ENCODE results near the gene HCN2. TPM values are rescaled to one million over a fixed set of nuclear protein-coding genes. Genes with fewer than 3 reads are reported as not detected.
A peak's percentile ranks its signal among the peaks of the same experiment; 100 is the strongest.

The HCN2 gene
- total and polyA plus RNA-seq, 2 of the 8 experiments (the other 6 are each of a cell fraction or from before 2014, with no cell fraction given) = 1.0 to 4.0 TPM

- 96% methylated on average over 39 of the region's 40 CpGs; no CpG with 5 or more reads in 1 of the 2 experiments for WGBS, 2 experiments (ENCODE audit: extremely low coverage in 1 of 2, insufficient coverage in 1 of 2, insufficient read length in 1 of 2, insufficient replicate concordance in 2 of 2, low coverage in 1 of 2, low lambda C conversion rate in 2 of 2, missing lambda C conversion rate in 1 of 2)
- Histone ChIP-seq H3K4me1 (replicated peaks in 1 of 4; ENCODE audit: control insufficient read depth in 3 of 4, insufficient read depth in 4 of 4, low read length in 3 of 4) (peaks cover 0 to 8% (median 5%) of the 10 kb centered on the region in 4 experiments; a peak in 4 of 7 replicates), H2BK12ac (ENCODE audit: low read depth, low read length) (no peak overlapping the region), H3K9ac (replicated peaks in 1 of 4; ENCODE audit: extremely low read depth in 1 of 4, low read depth in 3 of 4, low read length in 3 of 4) (no peak overlapping the region), H2BK5ac (ENCODE audit: low read depth, low read length) (no peak overlapping the region), H3K23ac (ENCODE audit: insufficient read length) (no peak overlapping the region), H3K56ac (replicated peaks; ENCODE audit: insufficient read length, low read depth, low read length) (no peak overlapping the region), H2BK15ac (ENCODE audit: low read length) (no peak overlapping the region), H3K27me3 (replicated peaks in 1 of 4; ENCODE audit: control insufficient read depth in 3 of 4, extremely low read depth in 1 of 4, insufficient read depth in 3 of 4, low read length in 3 of 4) (no peaks in the 10 kb centered on the region), H4K91ac (replicated peaks; ENCODE audit: insufficient read length, low read length) (no peak overlapping the region), H3K79me1 (ENCODE audit: low read depth, low read length) (peaks cover 11% of the 10 kb centered on the region), H3K79me2 (ENCODE audit: control insufficient read depth in 1 of 2, insufficient read depth in 2 of 2, low read length in 2 of 2) (peaks cover 18 to 40% of the 10 kb centered on the region in 2 experiments), H4K8ac (ENCODE audit: extremely low read depth, insufficient read depth, low read length) (peak overlapping the region; percentile 78; the same call in 1 of the 2 replicates), H2AK5ac (ENCODE audit: low read depth, low read length) (no peak overlapping the region), H3K23me2 (ENCODE audit: low read depth, low read length) (0 out of 2 replicates have a peak, but pooled peaks cover 2% of the 10 kb centered on the region), H2BK20ac (ENCODE audit: low read length) (no peak overlapping the region), H3K36me3 (ENCODE audit: control insufficient read depth in 2 of 4, insufficient read depth in 4 of 4, low read length in 3 of 4) (peaks cover 10 to 48% (median 27%) of the 10 kb centered on the region in 4 experiments; a peak in 6 of 8 replicates), H3K9me3 (ENCODE audit: insufficient read depth in 2 of 2, low read depth in 1 of 2, low read length in 1 of 2) (no peaks in the 10 kb centered on the region), H3K18ac (ENCODE audit: extremely low read depth, low read length) (no peak overlapping the region), H2AFZ (ENCODE audit: low read length) (no peak overlapping the region), H3K4me3 (ENCODE audit: extremely low read depth in 1 of 4, insufficient read depth in 2 of 4, low read depth in 3 of 4, low read length in 4 of 4) (no peak overlapping the region), H4K5ac (ENCODE audit: insufficient read length, low read depth, low read length) (no peak overlapping the region), H3K14ac (ENCODE audit: insufficient read length) (no peak overlapping the region), H4K20me1 (replicated peaks in 1 of 2; ENCODE audit: control insufficient read depth in 1 of 2, insufficient read depth in 2 of 2, low read length in 2 of 2) (peaks cover 33 to 43% of the 10 kb centered on the region in 2 experiments), H3K4me2 (ENCODE audit: insufficient read depth in 1 of 2, low read depth in 2 of 2, low read length in 2 of 2) (no peak overlapping the region), H3K27ac (ENCODE audit: low read depth, low read length) (peak overlapping the region; percentile 38; the same call in 1 of the 2 replicates), H2BK120ac (replicated peaks; ENCODE audit: low read depth, low read length) (no peak overlapping the region), H3K4ac (replicated peaks; ENCODE audit: insufficient read length, low read depth, low read length) (no peak overlapping the region)
- ChIA-PET CTCF (ENCODE audit: partially characterized antibody) (no interaction called here), POLR2A (ENCODE audit: partially characterized antibody) (interaction anchor here (0.6 to 2.8 kb wide), 6 partner anchors 9 to 50 kb away, joined by 3 to 17 read pairs (median 4); partner anchors contain the start of genes BSG and CDC34)
- TF ChIP-seq TEAD4 (IDR thresholded peaks at IDR 0.05; ENCODE audit: low read depth, low read length) (no peak), ATF3 (IDR thresholded peaks at IDR 0.05; ENCODE audit: insufficient read depth, low read depth, low read length) (no peak), POLR2AphosphoS5 (IDR thresholded peaks at IDR 0.05; ENCODE audit: low read depth, low read length) (0 out of 2 replicates have a peak, but pooled peaks have one; percentile 36), CBX5 (IDR thresholded peaks at IDR 0.05; ENCODE audit: low read depth, low read length) (no peak)
- no peak for FAIRE-seq
- DNase-seq (ENCODE audit: low read depth in 1 of 2, low spot score in 2 of 2) = no peak
Measured at GRCh38 chr19:581399-582111, 8.1 kb upstream of the HCN2 start.
